Measurements from ENCODE around the gene ALX4.

ALX4 gene

GRCh38 chr11:44244639-44245310 lies 65.2 kb downstream of the ALX4 start:
- DNase-seq (ENCODE audit: low spot score) = no peak

DNA sequence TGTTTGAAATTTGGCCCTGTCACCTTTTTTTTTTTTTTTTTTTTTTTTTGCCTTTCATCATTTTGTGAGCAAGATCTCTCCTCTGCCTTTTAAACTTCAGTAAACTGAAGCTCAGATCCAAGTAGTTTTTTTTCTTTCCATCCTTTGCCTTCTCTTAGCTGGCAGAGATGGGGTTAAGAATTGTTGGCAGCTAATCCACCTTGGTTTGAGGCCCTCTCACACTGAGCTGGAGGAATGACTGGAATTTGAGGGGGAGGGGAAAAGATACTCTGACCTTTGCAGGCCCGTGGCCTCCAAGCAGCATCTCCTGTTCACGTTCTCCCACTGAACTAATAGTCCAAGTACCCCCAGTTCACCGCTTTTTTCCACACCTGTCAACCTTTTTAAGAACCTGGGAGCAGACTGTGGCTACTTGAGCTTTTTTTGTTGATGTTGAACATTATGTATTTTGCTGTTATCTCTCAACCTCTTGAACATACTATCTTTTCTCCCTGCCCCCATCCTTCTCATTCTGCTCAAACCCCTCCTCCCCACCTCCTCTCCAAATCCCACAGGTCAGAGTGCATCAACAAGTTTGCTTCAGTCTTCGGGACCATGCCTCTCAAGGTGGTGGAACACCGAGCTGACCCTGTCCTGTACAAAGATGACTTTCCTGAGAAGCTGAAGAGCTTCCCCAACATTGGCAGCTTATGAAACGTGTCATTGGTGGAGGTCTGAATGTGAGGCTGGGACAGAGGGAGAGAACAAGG lies 66.2 kb downstream of the ALX4 start:
- DNase-seq (ENCODE audit: low spot score) = no peak

GRCh38 chr11:44243086-44243485 lies 66.9 kb downstream of the ALX4 start:
- DNase-seq (ENCODE audit: low spot score) = no peak

- DNase-seq (ENCODE audit: low spot score) = no peak
Measured at GRCh38 chr11:44241851-44242250, 68.1 kb downstream of the ALX4 start.

- DNase-seq (ENCODE audit: low spot score) = no peak
Measured at GRCh38 chr11:44237156-44237555, 72.8 kb downstream of the ALX4 start.

DNA sequence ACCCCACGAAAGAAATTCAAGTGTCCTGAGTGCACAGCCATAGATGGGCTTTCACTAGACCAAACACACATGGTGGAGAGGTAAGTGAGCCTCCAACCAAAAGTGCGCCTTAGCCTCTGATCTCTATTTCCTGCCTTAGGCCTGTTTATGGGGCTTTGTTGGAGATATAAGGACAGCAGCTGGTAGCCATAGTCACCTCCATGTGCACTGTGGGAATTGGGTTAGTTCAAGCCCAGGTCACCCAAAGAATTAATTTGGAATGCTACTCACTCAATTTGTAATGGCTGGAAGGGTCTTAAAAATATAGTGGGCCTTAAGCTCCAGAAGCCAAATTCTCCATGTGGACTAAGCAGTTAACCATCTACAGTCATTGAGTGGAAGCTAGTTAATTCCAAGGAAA lies 73.6 kb downstream of the ALX4 start:
- no peak for DNase-seq (ENCODE audit: low spot score)

DNA sequence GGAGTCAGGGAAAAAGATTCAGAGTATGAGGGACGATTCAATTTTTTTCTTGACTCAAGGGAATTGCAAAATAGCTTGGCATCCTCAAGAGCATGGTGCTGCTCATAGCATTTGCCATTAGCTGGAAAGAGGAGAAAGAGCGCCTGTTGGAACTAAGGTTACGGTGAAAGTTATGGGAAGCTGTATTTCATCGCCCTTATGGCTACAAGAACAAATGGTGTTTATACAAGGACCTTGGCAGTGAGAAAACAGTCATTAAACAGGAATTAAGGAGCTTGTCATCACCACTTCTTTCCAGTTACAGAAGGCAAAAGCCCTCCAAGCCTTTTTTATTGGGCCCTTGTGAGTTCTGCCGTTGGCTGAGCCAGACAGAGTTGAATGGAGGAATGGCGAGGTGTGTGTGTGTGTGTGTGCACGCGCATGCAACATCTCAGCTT lies 74.2 kb downstream of the ALX4 start:
- no peak for DNase-seq (ENCODE audit: low spot score)

- no peak for DNase-seq (ENCODE audit: low spot score)
Measured at GRCh38 chr11:44229624-44230023, 80.3 kb downstream of the ALX4 start.

DNA sequence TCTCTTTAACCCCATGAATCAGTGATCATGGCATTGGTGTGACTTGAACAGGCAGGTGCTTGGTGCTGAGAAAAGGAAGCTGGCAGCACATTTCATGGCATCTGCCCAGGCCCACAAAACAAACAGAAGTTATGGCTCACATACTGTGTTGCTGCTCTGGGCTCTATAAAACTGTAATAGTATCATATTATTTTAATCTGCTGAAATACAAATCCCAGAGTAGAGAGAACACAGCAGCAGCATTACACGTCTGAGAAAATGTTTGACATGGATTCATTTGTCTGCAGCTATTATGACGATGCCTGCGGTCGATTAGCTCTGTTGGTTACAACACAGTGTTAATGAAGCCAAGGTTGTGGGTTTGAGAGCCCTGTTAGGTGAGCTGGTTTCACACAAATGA lies 80.8 kb downstream of the ALX4 start:
- DNase-seq (ENCODE audit: low spot score) = no peak

DNA sequence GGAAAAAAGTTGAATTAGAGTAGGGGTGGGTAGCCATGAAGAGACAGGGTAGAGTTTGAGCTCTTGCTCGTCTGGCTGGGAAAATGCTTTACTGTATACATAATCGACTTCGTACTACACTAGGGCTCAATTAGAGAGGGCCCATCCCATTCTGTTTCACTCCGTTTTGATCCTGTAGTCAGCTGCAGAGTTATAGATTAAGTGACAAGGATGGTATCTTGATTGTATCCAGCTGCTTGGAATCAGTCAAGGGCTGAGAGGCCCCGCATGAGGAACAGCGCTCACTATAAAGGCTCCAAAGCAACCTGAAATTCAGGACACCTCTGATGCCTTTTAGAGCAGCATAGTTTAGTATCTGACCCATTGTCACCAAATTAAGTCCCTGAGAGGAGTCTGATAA lies 81.6 kb downstream of the ALX4 start:
- no peak for DNase-seq (ENCODE audit: low spot score)

DNA sequence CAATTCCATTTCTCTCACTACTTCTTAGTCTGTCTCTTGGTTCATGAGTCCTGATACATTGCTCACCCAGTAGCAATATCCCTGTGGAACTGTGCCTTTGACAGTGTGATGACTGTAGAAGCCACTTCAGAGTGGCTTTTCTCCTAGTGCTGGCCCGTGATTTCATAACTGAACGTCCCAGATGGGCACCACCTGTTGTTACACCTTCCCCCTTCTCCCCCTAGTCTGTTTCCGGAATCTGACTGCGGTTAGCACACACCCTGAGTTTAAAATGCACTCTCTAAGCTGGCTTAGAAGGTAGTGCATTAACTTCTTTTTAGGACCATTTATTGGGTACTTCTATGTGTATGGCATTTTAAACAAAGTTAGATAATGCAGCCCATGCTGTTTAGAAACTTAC lies 83.0 kb downstream of the ALX4 start:
- no peak for DNase-seq (ENCODE audit: low spot score)

- DNase-seq (ENCODE audit: low spot score) = no peak
Measured at GRCh38 chr11:44226490-44226889, 83.4 kb downstream of the ALX4 start.

DNA sequence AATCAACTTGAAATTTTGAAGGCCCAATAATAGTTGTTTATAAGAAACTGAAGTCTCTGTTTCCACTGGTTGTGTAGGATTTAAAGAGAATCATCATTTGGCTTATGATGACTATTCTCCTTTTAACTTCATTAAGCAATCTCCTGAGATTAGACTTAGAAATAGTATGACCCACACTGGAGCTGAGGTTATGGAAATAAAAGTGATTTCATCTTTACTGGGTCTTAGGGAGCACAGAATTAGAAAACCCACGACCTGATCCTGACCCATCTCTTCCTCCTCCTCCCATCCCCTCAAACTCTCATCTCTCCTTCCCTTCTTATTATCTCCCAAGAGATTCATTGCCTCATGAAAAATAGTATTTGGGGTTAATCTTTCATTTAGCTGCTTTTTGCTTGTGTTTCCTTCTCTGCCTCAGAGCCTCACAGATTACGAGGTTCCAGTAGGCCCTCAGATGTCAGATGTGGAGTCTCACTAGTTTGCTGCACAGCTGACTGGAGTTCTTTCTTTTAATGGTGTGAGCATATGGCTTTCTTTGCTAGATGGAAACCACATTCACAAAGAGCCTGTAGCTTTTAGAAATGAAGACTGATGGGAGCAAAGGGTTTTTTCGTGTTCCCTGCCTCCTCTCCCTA lies 85.0 kb downstream of the ALX4 start:
- DNase-seq (ENCODE audit: low spot score) = no peak

DNA sequence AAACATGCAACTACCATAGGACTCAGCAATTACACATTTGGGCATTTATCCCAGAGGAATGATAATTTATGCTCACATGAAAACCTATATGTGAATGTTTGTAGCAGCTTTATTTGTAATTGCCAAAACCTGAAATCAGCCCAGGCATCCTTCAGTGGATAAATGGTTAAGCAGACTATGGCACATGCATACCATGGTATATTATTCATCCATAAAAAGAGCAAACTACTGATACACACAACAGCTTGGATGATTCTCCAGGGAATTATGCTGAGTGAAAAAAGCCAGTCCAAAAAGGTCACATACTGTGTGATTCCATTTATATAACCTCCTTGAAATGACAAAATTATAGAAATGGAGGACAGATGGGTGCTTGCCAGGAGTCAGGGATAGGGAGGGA lies 86.7 kb downstream of the ALX4 start:
- no peak for DNase-seq (ENCODE audit: low spot score)

- DNase-seq (ENCODE audit: low spot score) = no peak
Measured at GRCh38 chr11:44221992-44222391, 87.9 kb downstream of the ALX4 start.

- DNase-seq (ENCODE audit: low spot score) = no peak
Measured at GRCh38 chr11:44221456-44221855, 88.5 kb downstream of the ALX4 start.

DNA sequence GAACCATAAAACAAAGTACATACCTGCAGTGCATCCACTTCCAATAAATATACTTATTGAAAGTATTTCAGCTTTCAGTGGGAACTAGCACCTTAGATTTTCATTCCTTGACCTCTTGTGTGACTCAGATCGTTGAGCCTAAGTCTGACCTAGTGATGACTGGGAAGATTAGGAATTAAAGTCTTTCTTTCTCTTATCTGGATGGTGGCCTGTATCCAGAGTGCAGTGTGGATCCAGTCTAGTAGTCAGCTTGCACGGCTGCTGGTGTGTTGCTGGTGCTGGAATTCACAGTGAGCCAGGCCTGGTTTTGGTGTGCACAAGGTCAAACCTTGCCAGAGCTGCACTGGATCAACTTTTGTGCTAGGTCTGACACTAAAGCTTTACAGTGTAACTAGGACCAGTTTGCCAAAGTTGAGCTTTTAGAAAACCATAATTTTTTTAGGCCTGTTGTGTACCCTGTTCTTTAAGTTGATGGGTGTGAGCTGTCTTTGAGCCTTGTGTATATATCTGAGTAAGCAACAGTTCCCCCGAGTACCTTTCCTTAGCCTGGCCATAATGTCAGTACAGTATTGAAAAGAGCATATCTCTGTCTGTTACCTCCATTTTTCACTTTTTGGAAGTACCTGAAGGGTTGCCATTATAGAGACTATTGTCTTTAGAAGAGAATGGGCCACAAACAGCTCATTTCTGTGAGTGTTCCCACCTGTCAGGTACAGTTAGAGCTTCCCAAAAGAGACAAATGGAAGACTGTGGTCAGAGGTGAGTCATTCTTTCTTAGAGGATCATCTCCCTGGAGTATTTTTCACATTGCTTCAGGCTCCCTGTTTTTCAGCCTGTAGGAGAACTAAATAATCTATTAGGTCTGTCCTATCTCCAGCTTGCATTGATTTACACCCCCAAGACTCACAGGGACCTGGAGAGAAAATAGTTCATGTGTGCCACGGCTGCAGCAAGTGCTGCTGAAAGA lies 89.8 kb downstream of the ALX4 start:
- no peak for DNase-seq (ENCODE audit: low spot score)

GRCh38 chr11:44217432-44217831 lies 92.5 kb downstream of the ALX4 start:
- no peak for DNase-seq (ENCODE audit: low spot score)

- DNase-seq (ENCODE audit: low spot score) = no peak
Measured at GRCh38 chr11:44213148-44213547, 96.8 kb downstream of the ALX4 start.

DNA sequence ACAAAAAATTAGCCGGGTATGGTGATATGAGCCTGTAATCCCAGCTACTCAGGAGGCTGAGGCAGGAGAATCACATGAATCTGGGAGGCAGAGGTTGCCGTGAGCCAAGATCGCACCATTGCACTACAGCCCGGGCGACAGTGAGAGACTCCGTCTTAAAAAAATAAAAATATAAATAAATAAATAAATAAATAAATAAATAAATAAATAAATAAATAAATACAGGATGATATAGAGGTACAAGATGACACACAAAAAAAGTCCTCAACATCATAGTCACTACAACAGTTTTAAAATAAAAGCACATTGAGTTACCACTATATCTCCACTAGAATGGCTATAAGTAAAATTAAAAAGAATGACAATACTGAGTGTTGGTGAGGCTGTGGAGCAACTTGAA lies 97.8 kb downstream of the ALX4 start:
- no peak for DNase-seq (ENCODE audit: low spot score)

All from left forelimb (tissue), 1 donor.